MM.1S (cell line): ENCODE measurements around the gene TANK.
"Not testable (repeated sequence)": the region's sequence is repeated elsewhere in the genome, so short reads cannot be mapped to it uniquely, and the experiment has no call there.

ENCODE experiments used
- DNase-seq: peaks from one replicate; pipeline ENCODE4 v3.0.0-alpha.2; 2015
- H2AFZ ChIP-seq: fragments of 300-600 bp; sonication (generic); 2 replicates; pipeline ENCODE4 v1.6.0; 2016; ENCODE audit warnings: antibody characterized with exemption, low read length
- H3F3A ChIP-seq: fragments of 300-600 bp; sonication (generic); 2 replicates; pipeline ENCODE4 v1.6.1; 2016; ENCODE audit warnings: mild to moderate bottlenecking, antibody characterized with exemption, low read length, moderate library complexity, mixed read lengths; ENCODE audit not compliant: insufficient read depth
- H3K27ac ChIP-seq: fragments of 300-600 bp; sonication (generic); 2 replicates; pipeline ENCODE4 v1.5.1; 2016; ENCODE audit warnings: mild to moderate bottlenecking, low read length
- H3K27me3 ChIP-seq: fragments of 300-600 bp; sonication (generic); replicated peaks from 2 replicates; pipeline ENCODE4 v1.6.0; 2016; ENCODE audit warnings: low read length; ENCODE audit not compliant: insufficient read depth
- H3K36me3 ChIP-seq: fragments of 300-600 bp; sonication (generic); replicated peaks from 2 replicates; pipeline ENCODE4 v1.6.1; 2016; ENCODE audit warnings: mild to moderate bottlenecking, low read length, mixed read lengths; ENCODE audit not compliant: insufficient read depth
- H3K4me1 ChIP-seq: fragments of 300-600 bp; sonication (generic); 2 replicates; pipeline ENCODE4 v1.6.1; 2016; ENCODE audit warnings: low read length, mixed read lengths
- H3K4me2 ChIP-seq: fragments of 300-600 bp; sonication (generic); 2 replicates; pipeline ENCODE4 v1.6.0; 2016; ENCODE audit warnings: low read depth, low read length
- H3K4me3 ChIP-seq: fragments of 300-600 bp; sonication (generic); 2 replicates; pipeline ENCODE4 v1.5.1; 2016; ENCODE audit warnings: low read length, mixed read lengths
- H3K79me2 ChIP-seq: fragments of 300-600 bp; sonication (generic); 2 replicates; pipeline ENCODE4 v1.6.1; 2016; ENCODE audit warnings: mixed run types, low read length, mixed read lengths
- H3K9ac ChIP-seq: fragments of 300-600 bp; sonication (generic); 2 replicates; pipeline ENCODE4 v1.6.1; 2016; ENCODE audit warnings: low read length, mixed read lengths
- H3K9me2 ChIP-seq: fragments of 300-600 bp; sonication (generic); replicated peaks from 2 replicates; pipeline ENCODE4 v1.6.1; 2016; ENCODE audit warnings: mild to moderate bottlenecking, low read length, mixed read lengths; ENCODE audit not compliant: insufficient read depth
- H3K9me3 ChIP-seq: fragments of 300-600 bp; sonication (generic); replicated peaks from 2 replicates; pipeline ENCODE4 v1.6.1; 2016; ENCODE audit warnings: mild to moderate bottlenecking, low read length, mixed read lengths; ENCODE audit not compliant: insufficient read depth
- H4K20me1 ChIP-seq: fragments of 300-600 bp; sonication (generic); 2 replicates; pipeline ENCODE4 v1.6.1; 2016; ENCODE audit warnings: mild to moderate bottlenecking, low read length, moderate library complexity, mixed read lengths; ENCODE audit not compliant: insufficient read depth
- CTCF ChIP-seq: fragments of 300-600 bp; sonication (generic); IDR thresholded peaks from 2 replicates; pipeline ENCODE4 v1.5.1; 2016; ENCODE audit warnings: antibody characterized with exemption, low read length, mixed read lengths
- EZH2 ChIP-seq: fragments of 300-600 bp; sonication (generic); optimal IDR thresholded peaks from 2 replicates; pipeline ENCODE3; 2017; ENCODE audit warnings: low read depth, mild to moderate bottlenecking, antibody characterized with exemption, low read length, mixed read lengths
- EZH2phosphoT487 ChIP-seq: fragments of 300-600 bp; sonication (generic); IDR thresholded peaks from 2 replicates; pipeline ENCODE4 v1.6.1; 2018; ENCODE audit warnings: antibody characterized with exemption, low read length

The TANK gene

GRCh38 chr2:161243905-161244304 lies 83.7 kb downstream of the TANK start:
- no peaks in the 10 kb centered on the region for H3K9me3 ChIP-seq
- TF ChIP-seq CTCF (no peak), EZH2phosphoT487 (no peak)
- H3K4me3 ChIP-seq, result peak overlapping the region; percentile 70
- H3F3A ChIP-seq, result no peaks in the 10 kb centered on the region
- peak overlapping the region; percentile 64 for H3K4me2 ChIP-seq
- no peaks in the 10 kb centered on the region for H3K27me3 ChIP-seq
- peak overlapping the region; percentile 75; the same call in 1 of the 2 replicates for H3K9ac ChIP-seq
- peak overlapping the region; percentile 94 for H2AFZ ChIP-seq
- no peaks in the 10 kb centered on the region for H4K20me1 ChIP-seq
- H3K79me2 ChIP-seq, result no peaks in the 10 kb centered on the region
- H3K36me3 ChIP-seq, result no peaks in the 10 kb centered on the region
- H3K9me2 ChIP-seq, result no peaks in the 10 kb centered on the region
- DNase-seq, result no peak
- H3K4me1 ChIP-seq, result peaks cover 4% of the 10 kb centered on the region; the same call in 1 of the 2 replicates
- H3K27ac ChIP-seq, result no peak overlapping the region; the same call in 1 of the 2 replicates

- not testable (repeated sequence) for H3K27me3 ChIP-seq, H3K4me1 ChIP-seq, H3K36me3 ChIP-seq, H3K79me2 ChIP-seq, H3K9me3 ChIP-seq, H3K9me2 ChIP-seq, H4K20me1 ChIP-seq, H3F3A ChIP-seq
- peak overlapping the region; percentile 64 for H3K4me2 ChIP-seq
- H3K9ac ChIP-seq, result peak overlapping the region; percentile 75
- peak overlapping the region; percentile 12; the same call in 1 of the 2 replicates for H3K27ac ChIP-seq
- H3K4me3 ChIP-seq, result peak overlapping the region; percentile 70
- TF ChIP-seq CTCF, result peak; percentile 3; the same call in 1 of the 2 replicates
- peak; percentile 81 for DNase-seq
- peak overlapping the region; percentile 94 for H2AFZ ChIP-seq
Observed at GRCh38 chr2:161244387-161245260, 84.4 kb downstream of the TANK start.

GRCh38 chr2:161245261-161245553 lies 85.0 kb downstream of the TANK start:
- Histone ChIP-seq H3K4me3 (peak overlapping the region; percentile 70), H3K27me3 (no peaks in the 10 kb centered on the region), H3K4me1 (peaks cover 4% of the 10 kb centered on the region; the same call in 1 of the 2 replicates), H3K9ac (peak overlapping the region; percentile 75; the same call in 1 of the 2 replicates), H3K9me2 (no peaks in the 10 kb centered on the region), H3K9me3 (no peaks in the 10 kb centered on the region), H2AFZ (0 out of 2 replicates have a peak overlapping the region, but pooled peaks have one; percentile 43), H4K20me1 (no peaks in the 10 kb centered on the region), H3F3A (no peaks in the 10 kb centered on the region), H3K79me2 (no peaks in the 10 kb centered on the region), H3K36me3 (no peaks in the 10 kb centered on the region), H3K4me2 (peak overlapping the region; percentile 51), H3K27ac (no peak overlapping the region)
- DNase-seq, result no peak
- no peak for TF ChIP-seq EZH2
- TF ChIP-seq EZH2phosphoT487, result no peak
- no peak for TF ChIP-seq CTCF
